ENCODE results near the gene SMYD5. TPM values are rescaled to one million over a fixed set of nuclear protein-coding genes. Genes with fewer than 3 reads are reported as not detected.
A peak's percentile ranks its signal among the peaks of the same experiment; 100 is the strongest.

Gene SMYD5
- total and polyA plus RNA-seq, 3 experiments from 2014 or later, result 21.5 to 42.8 (median 41.2) TPM

DNA sequence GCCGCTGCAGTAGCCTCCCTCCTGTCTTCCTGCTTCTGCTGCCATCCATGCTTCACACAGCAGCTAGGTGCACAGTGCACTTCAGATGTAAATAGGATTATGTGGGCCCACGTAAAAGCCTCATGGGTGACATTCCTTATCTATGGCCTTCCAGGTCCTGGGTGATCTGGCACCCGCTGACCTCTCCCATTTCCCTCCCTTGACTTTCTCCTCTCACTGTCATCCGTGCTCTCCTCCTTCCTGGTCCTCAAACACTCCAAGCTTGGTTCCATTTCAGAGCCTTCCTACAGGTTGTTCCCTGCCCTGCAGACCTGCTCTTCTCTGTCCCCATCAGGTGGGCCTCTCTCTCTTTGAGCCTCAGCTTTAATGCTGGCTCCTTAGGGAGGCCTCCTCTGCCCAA lies 4.0 kb upstream of the SMYD5 start:
- Histone ChIP-seq H3K27ac (ENCODE audit: low read depth, low read length) (no peak overlapping the region), H3K36me3 (ENCODE audit: insufficient read depth, low read length) (no peaks in the 10 kb centered on the region), H3K4me3 (ENCODE audit: low read length) (no peak overlapping the region), H3K9me3 (ENCODE audit: low read length) (no peaks in the 10 kb centered on the region), H3K27me3 (ENCODE audit: insufficient read depth, low read length, poor library complexity, severe bottlenecking) (no peaks in the 10 kb centered on the region), H3K4me1 (ENCODE audit: insufficient read depth, low read length) (peaks cover 24% of the 10 kb centered on the region)
- H3K27me3 Mint-ChIP-seq, result peaks cover 18 to 21% of the 10 kb centered on the region in 2 donors
- ChIA-PET CTCF (interaction anchor here (0.5 to 5.1 kb wide), 6 partner anchors 8 to 159 kb away, joined by 3 to 52 read pairs (median 4); partner anchors contain the start of gene NOTO), POLR2A (no interaction called here)
- no peak for DNase-seq
- peaks cover 18 to 27% (median 19%) of the 10 kb centered on the region in 3 donors for H3K4me1 Mint-ChIP-seq
- H3K36me3 Mint-ChIP-seq, result peaks cover 0 to 4% (median 0%) of the 10 kb centered on the region in 3 donors
- no peak overlapping the region for H3K27ac Mint-ChIP-seq
- no peaks in the 10 kb centered on the region for H3K9me3 Mint-ChIP-seq
- H3K4me3 Mint-ChIP-seq, result no peak overlapping the region

DNA sequence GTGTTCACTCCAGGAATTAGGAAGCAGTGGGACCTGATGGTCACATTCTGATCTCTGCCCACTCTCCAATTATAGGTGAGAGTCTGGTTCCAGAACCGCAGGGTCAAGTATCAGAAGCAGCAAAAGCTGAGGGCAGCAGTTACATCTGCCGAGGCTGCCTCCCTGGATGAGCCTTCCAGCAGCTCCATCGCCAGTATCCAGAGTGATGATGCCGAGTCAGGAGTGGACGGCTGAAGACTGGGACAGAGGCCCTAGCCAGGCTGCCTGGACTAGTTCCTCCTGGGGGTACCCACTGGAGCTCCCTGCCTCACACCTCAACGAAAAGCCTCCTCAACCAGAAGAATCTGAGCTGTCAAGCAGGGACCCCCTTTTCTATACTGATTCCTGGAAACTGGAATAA lies 3.3 kb upstream of the SMYD5 start:
- ChIA-PET CTCF (interaction anchor here (0.5 to 5.1 kb wide), 8 partner anchors 8 to 159 kb away, joined by 3 to 52 read pairs (median 4); partner anchors contain the start of genes CCT7, NOTO and PRADC1), POLR2A (no interaction called here)
- Mint-ChIP-seq H3K4me1 (peaks cover 24 to 34% (median 26%) of the 10 kb centered on the region in 3 donors), H3K27ac (no peak overlapping the region), H3K4me3 (no peak overlapping the region), H3K9me3 (no peaks in the 10 kb centered on the region), H3K27me3 (peaks cover 16 to 17% of the 10 kb centered on the region in 2 donors), H3K36me3 (peaks cover 0 to 4% (median 0%) of the 10 kb centered on the region in 3 donors)
- H3K9me3 ChIP-seq (ENCODE audit: low read length), result no peaks in the 10 kb centered on the region
- H3K36me3 ChIP-seq (ENCODE audit: insufficient read depth, low read length), result no peaks in the 10 kb centered on the region
- no peak overlapping the region for H3K4me3 ChIP-seq (ENCODE audit: low read length)
- no peak overlapping the region for H3K27ac ChIP-seq (ENCODE audit: low read depth, low read length)
- DNase-seq, result no peak
- no peaks in the 10 kb centered on the region for H3K27me3 ChIP-seq (ENCODE audit: insufficient read depth, low read length, poor library complexity, severe bottlenecking)
- peaks cover 28% of the 10 kb centered on the region for H3K4me1 ChIP-seq (ENCODE audit: insufficient read depth, low read length)

DNA sequence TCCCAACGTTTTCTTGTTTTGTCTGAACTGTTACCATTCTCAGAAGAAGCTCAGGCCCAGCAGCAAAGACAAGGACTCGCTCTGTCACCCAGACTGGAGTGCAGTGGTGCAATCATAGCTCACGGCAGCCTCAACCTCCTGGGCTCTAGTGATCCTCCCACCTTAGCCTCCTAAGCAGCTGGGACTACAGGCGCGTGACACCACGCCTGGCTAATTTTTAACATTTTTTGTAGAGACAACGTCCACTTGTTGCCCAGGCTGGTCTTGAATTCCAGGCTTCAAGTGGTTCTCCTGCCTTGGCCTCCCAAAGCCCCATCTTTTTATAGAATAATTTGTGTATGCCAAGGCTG lies 2.0 kb upstream of the SMYD5 start:
- Mint-ChIP-seq H3K27me3 (peaks cover 9 to 13% of the 10 kb centered on the region in 2 donors), H3K36me3 (peaks cover 0 to 4% (median 0%) of the 10 kb centered on the region in 3 donors), H3K4me1 (peaks cover 26 to 38% (median 29%) of the 10 kb centered on the region in 3 donors), H3K27ac (peak overlapping the region in 2 of 8 donors; percentile 37 to 88), H3K4me3 (no peak overlapping the region), H3K9me3 (no peaks in the 10 kb centered on the region)
- no peaks in the 10 kb centered on the region for H3K27me3 ChIP-seq (ENCODE audit: insufficient read depth, low read length, poor library complexity, severe bottlenecking)
- POLR2A ChIA-PET, result interaction anchor here (0.6 to 2.1 kb wide), 3 partner anchors 22 to 173 kb away, joined by 3 to 12 read pairs (median 4); partner anchors contain the start of genes ALMS1, CCT7 and PRADC1
- no peaks in the 10 kb centered on the region for H3K36me3 ChIP-seq (ENCODE audit: insufficient read depth, low read length)
- CTCF ChIA-PET, result interaction anchor here (0.6 to 5.1 kb wide), 17 partner anchors 10 to 352 kb away, joined by 3 to 52 read pairs (median 6); partner anchors contain the start of genes ALMS1, CCT7, NOTO and PRADC1
- no peak overlapping the region for H3K27ac ChIP-seq (ENCODE audit: low read depth, low read length)
- H3K9me3 ChIP-seq (ENCODE audit: low read length), result no peaks in the 10 kb centered on the region
- H3K4me3 ChIP-seq (ENCODE audit: low read length), result no peak overlapping the region
- H3K4me1 ChIP-seq (ENCODE audit: insufficient read depth, low read length), result peaks cover 28% of the 10 kb centered on the region
- DNase-seq, result no peak

DNA sequence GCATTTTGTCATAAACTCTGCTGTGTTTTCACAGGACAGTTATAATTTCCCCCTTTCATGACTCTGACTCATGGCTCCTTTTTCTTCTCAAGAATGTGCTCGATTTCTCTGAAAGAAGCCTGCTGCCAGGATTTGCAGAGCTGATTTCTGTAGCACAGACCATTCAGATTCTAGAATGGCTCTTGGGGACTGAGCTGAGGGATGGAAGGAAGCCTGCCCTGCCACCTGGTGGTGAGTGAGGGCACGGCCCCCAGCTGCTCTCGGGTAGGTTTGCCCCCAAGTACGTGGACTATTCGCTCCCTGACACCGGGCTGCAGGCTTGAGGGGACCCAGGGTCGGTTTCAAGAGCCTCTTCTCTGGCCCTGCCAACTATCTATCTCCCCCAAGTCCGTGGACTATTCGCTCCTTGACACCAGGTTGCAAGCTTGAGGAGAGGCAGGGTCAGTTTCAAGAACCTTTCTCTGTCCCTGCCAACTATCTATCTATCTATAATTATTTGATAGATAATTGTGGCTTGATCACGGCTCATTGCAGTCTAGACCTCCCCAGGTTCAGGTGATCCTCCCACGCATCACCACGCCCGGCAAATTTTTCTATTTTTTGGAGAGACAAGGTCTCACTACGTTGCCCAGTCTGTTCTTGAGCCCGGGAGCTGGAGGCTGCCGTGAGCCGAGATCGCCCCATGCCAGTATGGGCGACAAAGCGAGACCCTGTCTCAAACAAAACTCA lies 1.4 kb upstream of the SMYD5 start:
- H3K9me3 Mint-ChIP-seq, result no peaks in the 10 kb centered on the region
- DNase-seq, result peak; percentile 56 to 77 (median 60)
- peaks cover 0 to 4% (median 0%) of the 10 kb centered on the region in 3 donors for H3K36me3 Mint-ChIP-seq
- Histone ChIP-seq H3K4me1 (ENCODE audit: insufficient read depth, low read length) (peaks cover 28% of the 10 kb centered on the region), H3K27me3 (ENCODE audit: insufficient read depth, low read length, poor library complexity, severe bottlenecking) (no peaks in the 10 kb centered on the region), H3K36me3 (ENCODE audit: insufficient read depth, low read length) (no peaks in the 10 kb centered on the region), H3K9me3 (ENCODE audit: low read length) (no peaks in the 10 kb centered on the region), H3K4me3 (ENCODE audit: low read length) (no peak overlapping the region), H3K27ac (ENCODE audit: low read depth, low read length) (peak overlapping the region; percentile 61)
- ChIA-PET CTCF (interaction anchor here (0.6 to 5.1 kb wide), 18 partner anchors 10 to 352 kb away, joined by 3 to 52 read pairs (median 6); partner anchors contain the start of genes ALMS1, CCT7, NOTO and PRADC1), POLR2A (interaction anchor here (0.6 to 2.1 kb wide), 3 partner anchors 21 to 173 kb away, joined by 3 to 12 read pairs (median 4); partner anchors contain the start of genes ALMS1, CCT7 and PRADC1)
- peak overlapping the region in 7 of 8 donors; percentile 10 to 96 (median 53) for H3K27ac Mint-ChIP-seq
- H3K4me3 Mint-ChIP-seq, result peak overlapping the region; percentile 58 to 95 (median 68)
- H3K27me3 Mint-ChIP-seq, result peaks cover 5 to 13% of the 10 kb centered on the region in 2 donors
- peaks cover 28 to 38% (median 29%) of the 10 kb centered on the region in 3 donors for H3K4me1 Mint-ChIP-seq

DNA sequence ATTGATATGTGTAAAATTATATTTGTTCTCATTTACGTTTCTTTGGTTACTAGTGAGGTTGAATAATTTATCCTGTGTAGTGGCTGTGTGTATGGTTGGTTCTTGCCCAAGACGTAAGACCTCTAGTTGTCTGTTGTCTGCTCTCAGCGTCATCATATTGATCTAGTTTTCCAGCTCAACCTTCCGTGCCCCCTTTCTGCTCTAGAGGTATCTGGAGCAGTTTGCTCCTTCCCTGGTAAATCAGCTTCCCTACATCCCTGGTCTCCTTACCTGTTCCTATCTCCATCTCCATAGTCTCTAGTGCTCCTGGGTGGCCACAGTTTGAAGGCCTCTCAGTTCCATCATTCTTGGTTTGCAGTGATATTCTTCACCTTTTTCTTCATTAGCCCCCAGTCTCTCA lies 1.2 kb downstream of the SMYD5 start:
- Mint-ChIP-seq H3K36me3 (peaks cover 0 to 19% (median 0%) of the 10 kb centered on the region in 3 donors), H3K27ac (peak overlapping the region; percentile 37 to 97 (median 94)), H3K27me3 (no peaks in the 10 kb centered on the region), H3K4me1 (peaks cover 28 to 38% (median 29%) of the 10 kb centered on the region in 3 donors), H3K4me3 (peak overlapping the region; percentile 85 to 96 (median 94)), H3K9me3 (no peaks in the 10 kb centered on the region)
- H3K27ac ChIP-seq (ENCODE audit: low read depth, low read length), result no peak overlapping the region
- POLR2A ChIA-PET, result interaction anchor here (0.8 to 2.1 kb wide), 2 partner anchors 18 to 70 kb away, joined by 3 to 10 read pairs; partner anchors contain the start of genes CCT7 and PRADC1
- no peaks in the 10 kb centered on the region for H3K27me3 ChIP-seq (ENCODE audit: insufficient read depth, low read length, poor library complexity, severe bottlenecking)
- peaks cover 28% of the 10 kb centered on the region for H3K4me1 ChIP-seq (ENCODE audit: insufficient read depth, low read length)
- no peak for DNase-seq
- CTCF ChIA-PET, result interaction anchor here (0.9 to 1.3 kb wide), 2 partner anchors 38 to 75 kb away, joined by 3 read pairs; no protein-coding TSS in a partner anchor
- H3K4me3 ChIP-seq (ENCODE audit: low read length), result no peak overlapping the region
- H3K9me3 ChIP-seq (ENCODE audit: low read length), result no peaks in the 10 kb centered on the region
- H3K36me3 ChIP-seq (ENCODE audit: insufficient read depth, low read length), result peaks cover 3% of the 10 kb centered on the region

DNA sequence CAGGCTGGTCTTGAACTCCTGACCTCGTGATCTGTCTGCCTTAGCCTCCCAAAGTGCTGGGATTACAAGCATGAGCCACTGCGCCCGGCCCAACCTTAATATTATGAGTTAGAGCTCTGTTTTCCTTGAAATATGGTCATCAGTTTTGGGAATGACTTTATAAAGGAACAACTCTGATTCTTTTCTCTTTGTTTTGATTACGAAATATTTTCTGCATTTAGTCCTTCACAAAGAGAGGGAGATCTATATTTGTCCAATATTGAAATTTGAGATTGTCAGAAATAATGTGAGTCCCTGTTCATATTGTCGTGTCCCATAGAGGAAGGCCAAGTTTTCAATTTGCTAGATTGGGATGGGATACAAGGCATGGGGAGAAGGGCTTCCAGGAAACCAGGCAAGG lies 3.1 kb downstream of the SMYD5 start:
- H3K27ac ChIP-seq (ENCODE audit: low read depth, low read length), result no peak overlapping the region
- ChIA-PET CTCF (interaction anchor here (1.5 kb wide), 1 partner anchor 12 kb away, joined by 4 read pairs; no protein-coding TSS in a partner anchor), POLR2A (interaction anchor here (1.4 kb wide), 1 partner anchor 16 kb away, joined by 3 read pairs; the partner anchor contains the start of gene PRADC1)
- peaks cover 26% of the 10 kb centered on the region for H3K4me1 ChIP-seq (ENCODE audit: insufficient read depth, low read length)
- H3K9me3 ChIP-seq (ENCODE audit: low read length), result no peaks in the 10 kb centered on the region
- peaks cover 15% of the 10 kb centered on the region for H3K36me3 ChIP-seq (ENCODE audit: insufficient read depth, low read length)
- DNase-seq, result no peak
- H3K36me3 Mint-ChIP-seq, result peaks cover 4 to 38% (median 9%) of the 10 kb centered on the region in 3 donors
- no peaks in the 10 kb centered on the region for H3K9me3 Mint-ChIP-seq
- H3K27ac Mint-ChIP-seq, result peak overlapping the region in 1 of 8 donors; percentile 51
- no peaks in the 10 kb centered on the region for H3K27me3 ChIP-seq (ENCODE audit: insufficient read depth, low read length, poor library complexity, severe bottlenecking)
- peaks cover 28 to 38% (median 29%) of the 10 kb centered on the region in 3 donors for H3K4me1 Mint-ChIP-seq
- H3K4me3 ChIP-seq (ENCODE audit: low read length), result no peak overlapping the region
- H3K4me3 Mint-ChIP-seq, result peak overlapping the region in 2 of 7 donors; percentile 12 to 18
- no peaks in the 10 kb centered on the region for H3K27me3 Mint-ChIP-seq

DNA sequence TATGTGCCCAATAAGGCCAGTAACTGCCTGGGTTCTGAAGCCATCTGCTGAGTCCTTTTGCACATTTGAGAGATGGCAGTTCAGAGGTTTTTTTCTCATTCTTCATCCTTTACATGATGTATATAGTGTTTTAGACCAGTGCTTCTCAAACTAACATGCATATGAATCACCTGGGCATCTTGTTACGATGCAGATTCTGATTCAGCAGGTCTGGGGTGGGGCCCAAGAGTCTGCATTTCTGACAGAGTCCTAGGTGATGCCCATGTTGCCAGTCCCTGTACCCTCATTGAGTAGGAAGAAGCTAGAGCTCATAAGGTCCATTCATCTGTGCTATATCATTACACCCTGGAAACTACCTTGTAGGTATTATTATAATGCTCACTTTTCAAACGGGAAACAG lies 3.8 kb downstream of the SMYD5 start:
- Mint-ChIP-seq H3K9me3 (no peaks in the 10 kb centered on the region), H3K4me1 (peaks cover 26 to 31% (median 29%) of the 10 kb centered on the region in 3 donors), H3K27ac (peak overlapping the region in 2 of 8 donors; percentile 51 to 89), H3K4me3 (peak overlapping the region in 1 of 7 donors; percentile 83), H3K36me3 (peaks cover 5 to 45% (median 10%) of the 10 kb centered on the region in 3 donors), H3K27me3 (no peaks in the 10 kb centered on the region)
- Histone ChIP-seq H3K4me3 (ENCODE audit: low read length) (no peak overlapping the region), H3K27me3 (ENCODE audit: insufficient read depth, low read length, poor library complexity, severe bottlenecking) (no peaks in the 10 kb centered on the region), H3K4me1 (ENCODE audit: insufficient read depth, low read length) (peaks cover 19% of the 10 kb centered on the region), H3K36me3 (ENCODE audit: insufficient read depth, low read length) (peaks cover 19% of the 10 kb centered on the region), H3K9me3 (ENCODE audit: low read length) (no peaks in the 10 kb centered on the region), H3K27ac (ENCODE audit: low read depth, low read length) (no peak overlapping the region)
- no peak for DNase-seq
- ChIA-PET POLR2A (interaction anchor here (1.4 kb wide), 1 partner anchor 15 kb away, joined by 3 read pairs; the partner anchor contains the start of gene PRADC1), CTCF (interaction anchor here (1.5 kb wide), 1 partner anchor 11 kb away, joined by 4 read pairs; no protein-coding TSS in a partner anchor)
